SK-N-SH (cell line): ENCODE measurements around the gene SLC26A3. TPM values are rescaled to one million over a fixed set of nuclear protein-coding genes. Genes with fewer than 3 reads are reported as not detected.

Experiments
- CTCF ChIA-PET: fragments of 300-600, 350-600 bp; formaldehyde crosslinking; extraction: SDS; loops from one replicate; lab custom pipeline; 2021; lab: Yijun Ruan, JAX
- POLR2A ChIA-PET: fragments of 350-600 bp; sonication (Branson Sonifier 250); formaldehyde crosslinking; extraction: SDS; loops from one replicate; lab custom pipeline; 2020; ENCODE audit warnings: antibody characterized with exemption, inconsistent platforms; lab: Yijun Ruan, JAX
- DNase-seq: peaks from one replicate; pipeline ENCODE4 v3.0.0; 2012
- H2AFZ ChIP-seq: fragments of 200-600 bp; sonication (generic); 2 replicates; pipeline ENCODE4 v1.8.1; 2016; ENCODE audit warnings: antibody characterized with exemption, mild to moderate bottlenecking, low read depth
- H3F3A ChIP-seq: fragments of 200-600 bp; sonication (generic); replicated peaks from 2 replicates; pipeline ENCODE3; 2016; ENCODE audit warnings: antibody characterized with exemption, mild to moderate bottlenecking; ENCODE audit not compliant: insufficient read depth
- H3K27ac ChIP-seq, 2 experiments: fragments of 200-500 bp in 1 of 2; fragments of 200-600 bp in 1 of 2; sonication (Bioruptor generic) in 1 of 2; sonication (generic), shearing (Covaris generic) in 1 of 2; 2 replicates each; pipeline versions ENCODE4 v1.5.1 to v1.6.1; 2014 to 2016; ENCODE audit warnings: low read depth in 2 of 2, inconsistent platforms in 1 of 2, low read length in 1 of 2, mild to moderate bottlenecking in 1 of 2, mixed read lengths in 1 of 2
- H3K27me3 ChIP-seq: fragments of 200-600 bp; sonication (generic), shearing (Covaris generic); 2 replicates; pipeline ENCODE4 v1.6.1; 2016; ENCODE audit warnings: mixed run types; ENCODE audit not compliant: insufficient read depth
- H3K36me3 ChIP-seq, 2 experiments: fragments of 200-500 bp in 1 of 2; fragments of 200-600 bp in 1 of 2; sonication (Bioruptor generic) in 1 of 2; sonication (generic) in 1 of 2; replicated peaks in 1 of 2; 2 replicates each; pipeline versions ENCODE3 to v1.5.1; 2014 to 2016; ENCODE audit warnings: low read length in 1 of 2, mild to moderate bottlenecking in 1 of 2; ENCODE audit not compliant: insufficient read depth in 2 of 2, control insufficient read depth in 1 of 2
- H3K4me1 ChIP-seq, 2 experiments: fragments of 200-500 bp in 1 of 2; fragments of 200-600 bp in 1 of 2; sonication (Bioruptor generic) in 1 of 2; sonication (generic), shearing (Covaris generic) in 1 of 2; 2 replicates each; pipeline versions ENCODE4 v1.5.1 to v1.6.1; 2014 to 2016; ENCODE audit warnings: low read depth in 1 of 2, low read length in 1 of 2, mixed run types in 1 of 2; ENCODE audit not compliant: insufficient read depth in 2 of 2, control insufficient read depth in 1 of 2
- H3K4me2 ChIP-seq: fragments of 200-600 bp; sonication (generic), shearing (Covaris generic); 2 replicates; pipeline ENCODE4 v1.6.1; 2017; ENCODE audit warnings: mixed run types
- H3K4me3 ChIP-seq, 2 experiments: fragments of 200-500 bp in 1 of 2; fragments of 200-600 bp in 1 of 2; sonication (Bioruptor generic) in 1 of 2; sonication (generic), shearing (Covaris generic) in 1 of 2; 2 replicates each; pipeline versions ENCODE4 v1.5.1 to v1.8.1; 2014 to 2016; ENCODE audit warnings: low read depth in 2 of 2, inconsistent platforms in 1 of 2, low read length in 1 of 2, mild to moderate bottlenecking in 1 of 2, mixed read lengths in 1 of 2, moderate library complexity in 1 of 2
- H3K79me2 ChIP-seq: fragments of 200-600 bp; sonication (generic); 2 replicates; pipeline ENCODE4 v1.8.1; 2017; ENCODE audit warnings: mild to moderate bottlenecking; ENCODE audit not compliant: insufficient read depth
- H3K9ac ChIP-seq: fragments of 200-600 bp; sonication (generic); 2 replicates; pipeline ENCODE4 v1.6.1; 2017; ENCODE audit warnings: mixed run types
- H3K9me2 ChIP-seq: fragments of 200-600 bp; sonication (generic); 2 replicates; pipeline ENCODE4 v1.6.1; 2017; ENCODE audit warnings: mixed run types
- H3K9me3 ChIP-seq: fragments of 200-600 bp; sonication (generic); 2 replicates; pipeline ENCODE4 v1.6.1; 2017; ENCODE audit warnings: mixed run types, mild to moderate bottlenecking, moderate library complexity
- H4K20me1 ChIP-seq: fragments of 200-600 bp; sonication (generic); 2 replicates; pipeline ENCODE4 v1.6.1; 2017; ENCODE audit warnings: mild to moderate bottlenecking, mixed run types; ENCODE audit not compliant: insufficient read depth
- GATA2 ChIP-seq: sonication (generic); formaldehyde crosslinking; IDR thresholded peaks from 2 replicates; pipeline ENCODE4 v1.5.0; 2020; ENCODE audit warnings: mild to moderate bottlenecking, missing genetic modification reagents
- MEF2A ChIP-seq: IDR thresholded peaks from 2 replicates; pipeline ENCODE4 v1.4.0; 2012; ENCODE audit warnings: low read depth, borderline replicate concordance
- MXI1 ChIP-seq: IDR thresholded peaks from 2 replicates; pipeline ENCODE4 v1.6.1; 2012; ENCODE audit warnings: mild to moderate bottlenecking, low read depth, low read length, improper control_type of control experiment
- NFIC ChIP-seq: IDR thresholded peaks from 2 replicates; pipeline ENCODE4 v1.4.0; 2012; ENCODE audit warnings: borderline replicate concordance
- POLR2AphosphoS5 ChIP-seq: IDR thresholded peaks from 2 replicates; pipeline ENCODE4 v1.6.1; 2012; ENCODE audit warnings: low read depth, low read length
- REST ChIP-seq: IDR thresholded peaks from 2 replicates; pipeline ENCODE4 v1.6.1; 2012; ENCODE audit warnings: mild to moderate bottlenecking, low read depth, low read length, moderate library complexity
- RXRA ChIP-seq: IDR thresholded peaks from 2 replicates; pipeline ENCODE4 v1.4.0; 2012; ENCODE audit warnings: low read depth, mild to moderate bottlenecking, borderline replicate concordance
- SIN3A ChIP-seq: IDR thresholded peaks from 2 replicates; pipeline ENCODE4 v1.6.1; 2012; ENCODE audit warnings: low read depth, mild to moderate bottlenecking, low read length, moderate library complexity, borderline replicate concordance
- YY1 ChIP-seq: IDR thresholded peaks from 2 replicates; pipeline ENCODE4 v1.4.0; 2012; ENCODE audit warnings: low read depth, mild to moderate bottlenecking
- WGBS: methylation state at CpG from one replicate; pipeline ENCODE4 v1.1.6; 2017; ENCODE audit warnings: low lambda C conversion rate; 5-methylcytosine and 5-hydroxymethylcytosine counted together
- polyA plus RNA-seq, 3 experiments: library from polyadenylated mRNA; depleted of rRNA; stranded (reverse); fragments of >200 nt; gene quantifications; 2 replicates each; pipeline ENCODE4 v1.2.3, GENCODE V29; 2012
- TF ChIP-seq, protein P1 (sequence below): IDR thresholded peaks from 2 replicates; pipeline ENCODE4 v1.4.0; 2012; ENCODE audit warnings: low read depth, borderline replicate concordance
- TF ChIP-seq, protein P2 (sequence below): fragments of 150-350 bp; IDR thresholded peaks from 2 replicates; pipeline ENCODE4 v1.6.1; 2017; ENCODE audit warnings: antibody characterized with exemption, low read length, low read depth, borderline replicate concordance

Gene SLC26A3
- not detected in 2 replicates for polyA plus RNA-seq (2012; rRNA removed)
- not detected in 2 replicates for polyA plus RNA-seq (2012; cell fraction: cytosol; rRNA removed)
- not detected in 2 replicates for polyA plus RNA-seq (2012; cell fraction: nucleus; rRNA removed)

DNA sequence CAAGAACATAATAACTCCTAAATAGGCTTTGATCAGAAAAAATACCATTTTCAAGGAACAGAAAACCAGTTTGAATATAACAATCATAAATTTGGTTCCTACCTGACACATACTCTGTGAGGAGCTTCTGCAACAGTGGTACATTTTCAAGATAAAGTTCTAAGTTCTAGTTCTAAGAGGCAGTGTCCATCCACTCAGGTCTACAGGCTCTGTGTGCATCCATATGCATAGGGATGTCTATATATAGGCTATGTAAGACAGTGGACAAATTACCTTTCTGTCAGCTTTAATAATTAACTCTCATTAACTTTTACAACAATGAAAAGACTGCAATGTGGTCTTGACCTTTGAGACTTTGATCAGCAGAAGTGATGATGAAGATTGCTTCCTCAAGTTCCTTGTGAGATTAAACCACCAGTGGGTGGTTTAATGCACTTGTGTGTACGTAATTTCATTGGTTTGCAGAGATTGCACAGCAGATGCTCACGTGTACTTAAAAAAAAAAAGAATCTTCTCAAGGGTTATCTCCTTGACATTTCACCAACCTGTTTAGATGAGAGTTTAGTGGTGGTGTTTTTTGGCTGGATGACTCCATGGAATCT lies at the start of gene SLC26A3:
Gene SLC26A3 (minus strand): TSS at position 215 of the 602 bp plus-strand sequence. CDS start 8,714 bp downstream, outside the sequence.
- H3K4me3 ChIP-seq, result no peak within 1 kb of the TSS
- no peaks in the 10 kb centered on the region for H3K79me2 ChIP-seq
- H3K4me2 ChIP-seq, result no peak within 1 kb of the TSS
- CTCF ChIA-PET, result interaction anchor here (1.2 kb wide), 1 partner anchor 9 kb away, joined by 3 read pairs; no protein-coding TSS in a partner anchor
- H3K9ac ChIP-seq, result no peak within 1 kb of the TSS
- H3K27me3 ChIP-seq, result peaks cover 15% of the 10 kb centered on the region
- H3K36me3 ChIP-seq, result no peaks in the 10 kb centered on the region
- no peaks in the 10 kb centered on the region for H4K20me1 ChIP-seq
- H3K9me2 ChIP-seq, result no peaks in the 10 kb centered on the region
- TF ChIP-seq, protein P1, sequence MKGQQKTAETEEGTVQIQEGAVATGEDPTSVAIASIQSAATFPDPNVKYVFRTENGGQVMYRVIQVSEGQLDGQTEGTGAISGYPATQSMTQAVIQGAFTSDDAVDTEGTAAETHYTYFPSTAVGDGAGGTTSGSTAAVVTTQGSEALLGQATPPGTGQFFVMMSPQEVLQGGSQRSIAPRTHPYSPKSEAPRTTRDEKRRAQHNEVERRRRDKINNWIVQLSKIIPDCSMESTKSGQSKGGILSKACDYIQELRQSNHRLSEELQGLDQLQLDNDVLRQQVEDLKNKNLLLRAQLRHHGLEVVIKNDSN, result no peak
- TF ChIP-seq MXI1 (no peak), SIN3A (no peak), GATA2 (CRISPR knock-in tag) (no peak), RXRA (no peak), YY1 (no peak), REST (no peak), NFIC (no peak), POLR2AphosphoS5 (no peak), MEF2A (no peak)
- TF ChIP-seq, protein P2, sequence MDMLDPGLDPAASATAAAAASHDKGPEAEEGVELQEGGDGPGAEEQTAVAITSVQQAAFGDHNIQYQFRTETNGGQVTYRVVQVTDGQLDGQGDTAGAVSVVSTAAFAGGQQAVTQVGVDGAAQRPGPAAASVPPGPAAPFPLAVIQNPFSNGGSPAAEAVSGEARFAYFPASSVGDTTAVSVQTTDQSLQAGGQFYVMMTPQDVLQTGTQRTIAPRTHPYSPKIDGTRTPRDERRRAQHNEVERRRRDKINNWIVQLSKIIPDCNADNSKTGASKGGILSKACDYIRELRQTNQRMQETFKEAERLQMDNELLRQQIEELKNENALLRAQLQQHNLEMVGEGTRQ, result no peak
- TF ChIP-seq, all 33 proteins: peak for 0
- 14% methylated on average over 2 of the region's 2 CpGs for WGBS
- H3K4me1 ChIP-seq, result no peaks in the 10 kb centered on the region
- H3F3A ChIP-seq, result no peaks in the 10 kb centered on the region
- POLR2A ChIA-PET, result no interaction called here
- no peak within 1 kb of the TSS for H2AFZ ChIP-seq
- H3K9me3 ChIP-seq, result no peaks in the 10 kb centered on the region
- no peak within 1 kb of the TSS for H3K27ac ChIP-seq
- DNase-seq, result no peak
